Middle frontal gyrus (tissue), 1 donor: ENCODE data around the gene PVR.
"Not testable (repeated sequence)": the region's sequence is repeated elsewhere in the genome, so short reads cannot be mapped to it uniquely, and the experiment has no call there.

Source experiments
- DNase-seq: peaks from one replicate; pipeline ENCODE4 v3.0.0-alpha.2; 2015; ENCODE audit warnings: low spot score; ENCODE audit errors: extremely low spot score

Gene PVR

DNA sequence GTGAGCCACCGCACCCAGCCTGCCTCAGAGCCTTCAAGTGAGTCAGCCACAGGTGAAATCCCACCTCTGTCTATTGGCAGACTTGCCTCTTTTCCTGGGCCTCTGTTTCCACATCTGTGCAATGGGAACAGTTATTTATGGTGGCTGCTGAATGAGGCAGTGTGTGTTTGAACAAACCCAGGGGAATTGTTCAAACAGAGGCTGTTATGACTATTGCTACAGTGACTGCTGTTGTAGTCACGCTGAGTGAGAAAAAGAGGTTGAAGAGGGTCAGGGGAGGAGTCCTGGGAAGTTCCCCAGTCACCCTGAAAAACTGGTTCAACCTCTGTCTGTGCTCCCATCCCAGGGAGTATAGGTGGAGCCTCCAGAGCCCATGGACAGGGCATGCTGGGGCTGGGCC, 27.7 kb downstream of the PVR start, which contains the start of gene CEACAM19:
TSS of gene CEACAM19 (plus strand) at position 83 of the 400 bp plus-strand sequence. CDS start 450 bp downstream, outside the sequence.
- no peak for DNase-seq

DNA sequence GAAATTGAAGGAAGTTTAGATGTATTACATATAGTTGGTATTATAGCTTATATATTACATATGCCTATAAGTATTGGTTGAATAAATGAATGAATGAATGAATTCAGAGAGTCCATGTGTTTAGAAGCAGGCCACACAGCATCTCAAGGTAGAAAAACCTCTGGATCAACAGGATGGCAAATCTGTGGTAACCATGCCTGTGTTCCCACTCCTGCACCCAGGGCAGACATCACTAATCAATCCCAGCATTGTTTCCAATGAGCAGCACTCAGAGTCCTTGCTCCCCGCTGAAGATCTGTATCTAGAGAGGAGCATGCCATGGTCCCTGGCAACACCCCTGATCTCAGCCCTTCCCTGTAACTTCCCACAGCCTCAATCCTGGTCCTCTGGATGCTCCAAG, 28.5 kb downstream of the PVR start:
- DNase-seq: no peak

DNA sequence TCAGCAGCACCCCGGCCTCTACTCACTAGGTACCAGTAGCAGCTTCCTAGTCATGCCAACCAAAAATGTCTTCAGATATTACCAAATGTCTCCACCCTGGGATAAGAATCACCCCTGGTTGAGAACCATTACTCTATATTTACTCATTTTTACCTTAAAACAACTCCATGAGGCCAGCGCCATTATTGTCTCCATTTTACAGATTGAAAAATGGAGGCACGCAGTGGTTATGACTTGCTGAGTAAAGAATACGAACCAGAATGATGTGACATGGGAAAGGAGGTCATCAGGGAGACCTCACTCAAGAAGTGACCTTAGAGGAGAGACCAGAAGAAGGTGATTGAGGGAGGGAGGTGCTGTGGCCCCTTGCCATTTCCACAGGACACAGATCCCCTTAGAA, 29.8 kb downstream of the PVR start:
- DNase-seq: no peak

DNA sequence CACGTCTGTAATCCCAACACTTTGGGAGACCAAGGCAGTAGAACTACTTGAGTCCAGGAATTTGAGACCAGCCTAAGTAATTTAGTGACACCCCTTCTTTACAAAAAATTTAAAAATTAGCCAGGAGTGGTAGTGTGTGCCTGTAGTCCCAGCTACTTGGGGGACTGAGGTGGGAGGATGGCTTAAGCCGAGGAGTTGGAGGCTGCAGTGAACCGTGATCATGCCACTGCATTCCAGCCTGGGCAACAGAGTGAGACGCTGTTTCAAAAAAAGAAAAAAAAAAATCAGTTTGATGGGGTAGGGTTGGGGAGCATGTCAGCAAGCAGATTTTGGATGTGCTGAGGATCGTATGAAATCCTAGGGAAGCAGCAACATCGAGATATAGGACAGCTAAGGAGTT, 31.8 kb downstream of the PVR start:
- DNase-seq: no peak

DNA sequence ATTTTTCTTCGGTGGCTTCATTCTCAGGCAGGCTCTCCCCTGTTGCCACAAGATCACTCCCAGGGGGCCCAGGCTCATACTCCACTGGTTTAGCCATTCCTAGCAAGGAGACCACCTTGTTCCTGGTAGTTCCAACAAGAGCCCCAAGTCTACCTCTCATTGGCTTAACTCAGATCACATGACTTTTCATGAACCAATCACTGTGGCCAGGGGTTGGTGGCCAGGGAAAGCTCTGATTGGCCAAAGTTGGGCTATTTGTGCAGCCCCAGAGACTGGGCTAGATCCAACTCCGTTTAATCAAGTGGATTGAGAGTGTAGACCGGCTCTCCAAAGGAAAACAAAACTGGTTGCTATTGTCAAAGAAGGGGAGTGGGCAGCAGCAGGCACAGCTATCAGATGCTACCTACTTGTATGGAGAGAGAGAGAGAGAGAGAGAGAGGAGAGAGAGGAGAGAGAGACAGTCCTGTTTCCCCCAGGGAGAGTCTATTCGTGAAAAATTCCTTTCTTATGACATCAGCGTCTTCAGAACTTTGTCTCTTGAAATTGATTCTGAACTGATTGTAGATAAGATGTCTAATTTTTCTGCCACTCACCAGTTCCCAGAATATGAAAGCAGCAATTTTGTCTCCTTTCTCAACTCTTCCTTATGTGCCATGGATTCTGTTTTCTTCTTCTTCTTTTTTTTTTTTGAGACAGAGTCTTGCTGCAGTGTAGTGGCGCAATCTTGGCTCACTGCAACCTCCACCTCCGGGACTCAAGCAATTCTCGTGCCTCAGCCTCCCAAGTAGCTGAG, 33.5 kb downstream of the PVR start:
- no peak for DNase-seq

DNA sequence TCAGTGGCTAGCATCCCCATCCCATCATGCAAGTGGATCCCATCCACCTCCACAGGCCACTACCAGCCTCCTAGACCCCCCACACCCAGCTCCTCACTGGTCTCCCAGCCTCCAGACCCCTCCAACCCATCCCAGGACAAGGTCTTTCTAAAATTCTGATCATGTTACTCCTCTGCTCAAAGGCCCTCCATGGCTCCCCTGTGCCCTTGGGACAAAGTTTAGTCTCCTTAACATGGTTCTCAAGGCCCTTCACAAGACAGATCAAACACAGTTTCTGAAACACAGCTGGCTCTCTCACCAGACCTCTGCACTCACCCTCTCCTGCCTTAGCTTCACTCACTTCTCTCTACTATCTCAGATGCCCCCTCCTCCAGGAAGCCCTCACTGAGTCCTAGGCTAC, 36.8 kb downstream of the PVR start:
- no peak for DNase-seq

DNA sequence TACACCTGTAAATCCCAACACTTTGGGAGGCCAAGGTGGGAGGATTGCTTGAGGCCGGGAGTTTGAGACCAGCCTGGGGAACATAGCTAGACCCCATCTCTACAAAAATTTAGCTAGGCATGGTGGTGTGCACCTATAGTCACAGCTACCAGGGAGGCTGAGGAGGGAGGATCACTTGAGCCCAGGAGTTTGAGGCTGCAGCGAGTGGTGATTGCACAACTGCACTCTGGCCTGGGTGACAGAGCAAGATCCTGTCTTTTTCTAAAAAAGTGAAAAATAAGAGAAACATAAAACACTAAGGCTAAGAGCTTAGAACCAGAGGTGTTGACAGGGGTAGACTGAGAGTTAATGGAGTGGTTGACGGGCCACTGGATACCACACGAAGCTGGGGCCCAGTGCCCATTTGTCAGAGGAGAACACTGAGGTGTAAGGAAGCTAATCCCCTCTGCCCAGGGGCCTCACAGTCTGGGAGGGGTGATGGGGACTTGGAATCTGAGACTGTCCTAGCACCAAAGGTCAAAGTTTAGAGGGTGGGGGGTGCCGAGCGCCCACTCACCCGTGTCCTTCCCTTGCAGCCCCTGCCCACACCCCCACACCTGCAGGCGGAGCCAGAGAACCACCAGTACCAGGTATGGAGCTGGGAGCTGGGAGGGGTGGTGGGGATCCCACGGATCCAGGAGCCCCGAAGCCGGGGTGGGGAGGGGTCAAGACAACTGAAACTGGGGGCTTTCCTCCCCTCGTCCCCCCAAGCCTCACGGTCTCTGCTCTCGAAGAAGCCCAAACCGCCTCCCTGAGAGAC, 38.5 kb downstream of the PVR start:
- DNase-seq: no peak

DNA sequence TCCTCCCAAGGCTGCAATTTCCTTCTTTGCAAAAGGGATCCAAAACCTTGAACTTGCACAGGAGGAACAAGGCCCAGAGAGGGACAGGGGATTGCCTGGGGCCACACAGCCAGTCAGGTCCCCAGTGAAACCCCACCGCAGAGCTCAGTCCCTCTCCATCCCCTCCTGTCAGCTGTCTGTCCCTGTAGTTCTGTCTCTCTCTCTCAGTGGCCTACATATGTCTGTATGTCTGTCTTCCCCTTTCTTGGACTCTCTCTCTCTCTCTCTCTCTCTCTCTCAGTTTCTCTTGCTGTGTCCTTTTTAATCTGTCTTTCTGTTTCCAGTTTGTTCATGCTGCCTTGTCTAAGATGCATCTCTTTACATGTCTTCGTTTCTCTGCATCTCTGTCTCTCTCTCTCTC, 39.1 kb downstream of the PVR start:
- DNase-seq: no peak

DNA sequence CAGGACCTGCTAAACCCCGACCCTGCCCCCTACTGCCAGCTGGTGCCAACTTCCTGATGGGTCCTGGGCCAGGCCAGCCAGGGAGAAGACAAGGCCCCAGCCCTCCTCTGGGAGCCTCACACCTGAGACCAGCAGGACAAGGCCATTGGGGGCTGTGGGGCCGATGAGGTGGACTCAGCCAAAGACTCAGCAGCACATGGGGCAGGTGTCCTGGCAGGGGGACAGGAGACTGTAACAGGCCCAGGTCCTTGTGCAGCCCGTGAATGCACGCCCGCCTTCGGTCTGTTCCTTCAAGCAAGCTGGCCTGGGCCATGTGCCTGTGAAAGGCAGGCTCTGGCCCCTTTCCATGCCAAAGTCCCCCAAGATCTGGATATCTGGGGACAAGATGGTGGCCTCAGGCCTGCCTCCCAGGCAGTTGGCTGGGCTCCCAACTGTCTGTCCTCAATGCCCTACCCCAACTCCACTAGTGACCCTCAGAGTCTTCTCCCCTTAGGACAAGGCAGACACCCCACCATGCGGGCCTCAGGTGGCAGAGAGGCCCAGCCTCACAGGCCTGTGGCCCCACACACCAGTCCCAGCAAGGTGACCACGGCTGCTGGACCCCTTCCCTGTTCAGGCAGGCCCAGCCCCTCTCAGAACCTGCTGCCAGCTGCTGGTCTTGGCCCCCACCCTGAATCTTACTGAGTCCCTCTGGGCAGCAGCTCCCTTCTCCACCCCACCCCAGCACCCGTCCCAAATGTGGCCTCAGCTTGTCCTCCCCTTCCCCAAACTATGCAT, 39.9 kb downstream of the PVR start:
- no peak for DNase-seq

DNA sequence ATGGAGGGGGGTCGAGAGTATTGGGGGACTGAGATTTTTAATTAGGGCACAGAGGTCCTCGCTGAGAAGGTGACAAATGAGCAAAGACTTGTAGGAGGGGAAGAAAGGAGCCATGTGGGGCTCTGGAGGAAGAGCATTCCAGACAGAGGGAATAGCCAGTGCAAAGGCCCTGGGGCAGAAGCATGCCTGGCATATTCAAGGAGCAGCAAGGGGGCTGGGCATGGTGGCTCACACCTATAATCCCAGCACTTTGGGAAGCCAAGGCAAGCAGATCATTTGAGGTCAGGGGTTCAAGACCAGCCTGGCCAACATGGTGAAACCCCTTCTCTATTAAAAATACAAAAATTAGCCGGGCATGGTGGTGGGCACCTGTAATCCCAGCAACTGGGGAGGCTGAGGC, 40.7 kb downstream of the PVR start:
- DNase-seq: not testable (repeated sequence)

DNA sequence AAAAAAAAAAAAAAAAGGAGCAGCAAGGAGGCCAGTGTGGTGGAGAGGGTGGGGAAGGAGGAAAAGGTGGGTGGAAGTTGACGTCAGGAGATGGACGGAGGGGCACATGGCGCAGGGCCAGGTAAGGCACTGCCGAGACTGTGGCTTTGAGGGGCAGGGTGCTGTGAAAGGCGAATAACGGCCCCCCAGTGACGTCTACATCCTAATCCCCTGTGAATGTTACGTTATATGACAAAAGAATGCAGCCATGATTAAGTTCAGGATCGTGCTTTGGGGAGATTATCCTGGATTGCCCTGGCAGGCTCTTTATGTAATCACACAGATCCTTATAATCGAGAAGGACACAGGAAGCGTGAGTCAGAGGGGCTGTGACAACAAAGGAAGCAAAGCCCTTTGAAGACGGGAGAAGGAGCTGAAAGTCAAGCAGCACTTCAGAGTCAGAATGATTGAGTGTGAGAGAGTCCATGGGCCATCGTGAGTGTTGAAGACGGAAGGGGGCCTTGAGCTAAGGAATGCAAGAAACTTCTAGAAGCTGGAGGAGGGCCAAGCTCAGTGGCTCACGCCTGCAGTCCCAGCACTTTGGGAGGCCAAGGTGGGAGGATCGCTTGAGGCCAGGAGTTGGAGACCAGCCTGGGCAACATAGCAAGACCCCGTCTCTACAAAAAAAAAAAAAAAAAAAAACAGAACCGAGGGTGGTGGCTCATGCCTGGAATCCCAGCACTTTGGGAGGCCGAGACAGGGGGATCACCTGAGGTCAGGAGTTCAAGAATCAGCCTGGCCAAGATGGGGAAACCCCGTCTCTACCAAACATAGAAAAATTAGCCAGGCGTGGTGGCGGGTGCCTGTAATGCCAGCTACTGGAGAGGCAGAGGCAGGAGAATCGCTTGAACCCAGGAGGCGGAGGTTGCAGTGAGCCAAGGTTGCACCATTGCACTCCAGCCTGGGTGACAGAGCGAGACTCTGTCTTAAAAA, 41.5 kb downstream of the PVR start:
- DNase-seq: no peak

DNA sequence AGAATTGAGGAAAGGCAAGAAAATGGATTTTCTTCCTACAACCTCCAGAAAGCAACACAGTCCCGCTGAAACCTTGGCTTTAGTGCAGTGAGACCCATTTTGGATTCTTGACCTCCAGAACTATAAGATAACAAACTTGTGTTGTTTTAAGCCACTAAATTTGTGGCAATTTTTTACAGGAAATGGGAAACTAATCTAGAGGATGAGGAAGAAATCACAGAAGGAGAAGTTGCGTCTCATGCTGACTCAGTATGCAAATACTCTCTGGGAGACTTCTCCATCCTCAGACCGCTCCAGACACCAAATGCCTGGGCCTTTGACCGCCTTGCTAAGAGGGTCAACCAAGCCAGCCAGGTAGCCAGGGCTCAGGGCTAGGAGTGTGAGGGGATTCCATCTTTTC, 42.2 kb downstream of the PVR start:
- no peak for DNase-seq

DNA sequence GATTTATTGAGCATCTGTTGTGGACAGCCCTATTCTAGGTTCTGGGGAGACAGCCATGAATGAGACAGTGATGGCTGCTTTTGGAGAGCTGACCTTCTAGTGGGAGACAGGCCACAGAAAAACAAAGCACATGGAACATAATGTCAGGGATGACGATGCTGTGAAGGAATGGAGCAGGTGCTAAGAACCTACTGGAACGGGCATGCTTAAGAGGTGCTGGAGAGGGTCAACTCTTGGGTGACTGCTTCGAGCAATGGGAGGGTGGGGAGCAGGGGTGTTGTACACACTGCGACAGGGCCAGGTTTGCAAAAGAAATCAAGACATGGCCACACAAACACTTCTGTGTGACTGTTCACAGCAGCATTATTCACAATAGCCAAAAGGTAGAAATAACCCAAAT, 43.2 kb downstream of the PVR start:
- no peak for DNase-seq

DNA sequence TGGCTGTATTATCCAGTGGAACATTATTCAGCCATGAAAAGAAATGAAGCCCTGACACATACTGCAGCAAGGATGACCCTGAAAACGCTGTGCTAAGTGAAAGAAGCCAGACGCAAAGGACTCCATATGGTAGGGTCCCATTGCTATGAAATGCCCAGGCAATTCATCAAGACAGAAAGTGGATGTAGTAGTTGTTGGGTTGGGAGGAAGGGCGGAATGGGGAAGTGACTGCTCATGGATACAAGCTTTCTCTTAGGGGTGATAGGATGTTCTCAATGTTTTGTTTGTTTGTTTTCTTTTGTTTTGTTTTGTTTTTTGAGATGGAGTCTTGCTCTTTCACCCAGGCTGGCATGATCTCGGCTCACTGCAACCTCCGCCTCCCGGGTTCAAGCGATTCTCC, 44.2 kb downstream of the PVR start:
- DNase-seq: no peak

DNA sequence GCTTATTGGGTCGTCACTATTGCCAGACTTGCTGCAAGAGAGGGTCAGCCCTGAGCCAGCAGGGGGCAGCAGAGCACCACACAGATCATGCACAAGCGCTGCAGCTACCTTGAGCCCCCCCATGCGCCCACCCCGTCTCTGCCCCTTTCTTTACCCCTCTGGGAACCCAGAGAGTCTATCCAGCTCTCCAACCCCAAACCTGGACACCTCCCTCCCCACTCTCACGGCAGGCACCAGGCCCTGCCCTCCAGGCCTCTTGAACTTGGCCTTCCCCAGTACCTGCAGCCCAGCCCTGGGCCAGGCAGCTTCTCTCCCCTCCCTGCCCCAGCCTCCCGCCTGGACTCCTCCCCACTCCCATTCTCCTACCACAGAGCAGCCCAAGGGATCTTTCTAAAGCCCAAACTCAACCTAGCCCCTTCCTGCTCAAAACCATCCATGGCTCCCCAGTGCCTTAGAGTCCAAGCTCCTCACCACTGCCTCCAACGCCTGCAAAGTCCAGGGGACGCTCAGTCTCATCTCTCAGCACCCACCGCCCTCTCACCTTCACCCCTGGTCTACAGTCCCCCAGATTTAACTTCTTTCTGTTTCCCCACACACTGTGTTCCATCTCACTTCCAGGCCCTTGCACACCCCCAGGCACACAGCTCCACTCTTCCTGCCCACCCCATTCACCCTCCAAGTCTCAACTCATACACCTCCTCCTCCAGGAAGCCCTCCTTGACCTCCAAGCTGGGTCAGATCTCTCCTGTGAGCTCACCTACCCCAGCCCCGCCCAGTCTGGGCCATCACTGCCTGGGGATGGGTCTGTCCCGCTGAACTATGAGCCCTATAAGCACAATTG, 45.8 kb downstream of the PVR start:
- no peak for DNase-seq

DNA sequence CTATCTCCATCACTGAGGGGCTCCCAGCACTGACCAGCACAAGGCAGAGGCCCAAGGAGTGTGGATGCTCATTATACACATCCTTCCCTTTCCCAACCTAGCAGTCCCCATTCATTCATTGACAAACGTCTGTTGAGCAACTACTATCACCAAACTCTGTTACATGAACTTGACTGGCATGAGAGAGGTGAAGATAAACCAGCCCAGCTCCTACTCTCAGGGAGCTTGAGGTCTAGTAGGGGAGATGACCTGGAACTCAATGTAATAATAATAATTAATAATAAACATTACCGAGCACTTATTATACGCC, 46.4 kb downstream of the PVR start:
- DNase-seq: no peak

DNA sequence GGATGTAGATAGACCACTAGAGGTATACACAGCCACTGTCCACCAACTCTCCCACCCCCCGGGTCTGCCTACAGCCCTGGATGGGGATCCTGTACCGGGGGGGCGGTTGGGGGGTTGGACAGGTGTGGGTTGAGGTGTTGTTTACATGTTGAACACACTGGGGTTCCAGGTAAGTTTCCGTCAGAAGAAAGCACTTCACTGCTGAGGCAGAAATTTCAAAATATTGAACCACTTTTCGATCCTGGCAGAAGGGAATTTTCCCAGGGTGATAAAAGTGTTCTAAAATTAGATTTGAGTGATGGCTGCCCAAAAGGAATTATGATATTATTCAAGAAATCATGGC, 48.6 kb downstream of the PVR start:
- DNase-seq: no peak

DNA sequence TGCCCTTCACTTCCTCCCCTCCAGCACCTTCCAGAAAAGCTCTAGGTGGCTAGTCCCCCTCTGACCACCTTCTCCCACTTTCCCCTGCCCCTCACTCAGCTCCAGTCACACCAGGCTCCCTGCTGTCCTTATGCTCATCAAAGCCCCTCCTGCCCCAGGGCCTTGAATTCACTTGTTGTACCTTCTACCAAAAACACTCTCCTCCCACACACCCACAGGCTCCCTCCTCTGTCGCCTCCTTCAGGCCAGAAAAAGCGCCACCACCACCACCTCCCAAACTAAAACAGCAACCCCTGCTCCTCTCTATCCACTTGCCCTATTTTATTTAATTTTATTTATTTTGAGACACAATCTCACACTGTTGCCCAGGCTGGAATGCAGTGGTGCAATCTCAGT, 50.5 kb downstream of the PVR start:
- no peak for DNase-seq

DNA sequence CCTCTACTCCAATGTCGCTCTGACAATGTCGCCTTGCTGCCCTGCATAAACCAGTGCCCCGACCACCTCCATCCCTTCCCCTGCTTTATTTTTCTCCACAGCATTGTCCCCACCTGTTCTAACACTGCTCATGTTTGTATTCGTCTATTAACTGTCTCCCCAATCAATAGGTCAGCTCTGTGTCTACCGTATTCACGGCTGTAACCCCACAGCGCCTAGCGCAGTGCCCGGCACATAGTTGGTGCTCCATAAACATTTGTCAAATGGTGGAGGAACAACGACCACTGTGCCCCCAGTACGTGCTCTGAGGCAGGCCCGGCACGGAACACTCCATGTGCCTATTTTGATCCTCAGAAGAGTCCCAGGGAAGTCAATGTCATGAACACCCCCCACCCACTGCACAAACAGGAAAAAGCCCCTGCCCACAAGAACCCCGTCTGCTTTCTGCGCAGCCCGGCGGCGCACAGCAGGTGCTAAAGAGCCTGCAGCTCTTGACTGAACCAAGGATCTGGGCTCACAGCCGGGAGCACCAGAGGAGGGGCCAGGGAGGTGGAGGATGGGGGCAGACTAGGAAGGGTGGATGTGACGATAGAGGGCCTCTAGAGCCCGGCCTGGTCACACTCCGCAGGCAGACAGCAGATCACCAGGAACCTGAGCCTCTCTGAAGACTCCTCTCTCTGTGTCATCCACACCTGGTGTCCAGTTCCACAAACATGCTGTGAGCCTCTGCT, 53.4 kb downstream of the PVR start:
- DNase-seq: no peak

DNA sequence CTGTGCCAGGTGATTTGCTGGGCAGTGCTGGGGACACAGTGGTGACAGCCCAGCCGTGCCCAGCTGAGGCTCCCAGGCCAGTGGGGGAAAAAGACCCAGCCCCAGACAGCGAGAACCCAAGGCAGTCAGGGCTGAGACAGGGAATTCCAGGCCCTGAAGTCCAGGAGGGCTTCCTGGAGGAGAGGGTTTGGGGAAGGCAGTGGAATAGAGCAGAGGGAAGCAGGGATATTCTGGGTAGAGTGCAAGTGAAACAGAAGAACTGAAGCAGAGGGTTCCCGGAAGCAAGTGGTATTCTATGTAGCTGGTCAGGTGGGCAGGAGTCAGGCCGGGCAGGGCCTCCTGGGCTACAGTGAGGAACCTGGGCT, 53.9 kb downstream of the PVR start:
- DNase-seq: no peak
